ENCODE results near the gene IRF5. TPM values are rescaled to one million over a fixed set of nuclear protein-coding genes. Genes with fewer than 3 reads are reported as not detected.

Gene IRF5
- total and polyA plus RNA-seq, 10 of the 15 experiments (the other 5 are each of a cell fraction or from before 2014, with no cell fraction given) = 5.4 to 90.3 (median 61.7) TPM

- intact Hi-C loops (cut with micrococcal nuclease; ENCODE audit: unreplicated experiment) = loop anchor here (2.0 to 10.0 kb wide), 3 partner anchors 119 to 679 kb away; partner anchors contain the start of genes NRF1, TNPO3 and TSPAN33
Measured at GRCh38 chr7:128935342-128935730, 2.4 kb upstream of the IRF5 start.

DNA sequence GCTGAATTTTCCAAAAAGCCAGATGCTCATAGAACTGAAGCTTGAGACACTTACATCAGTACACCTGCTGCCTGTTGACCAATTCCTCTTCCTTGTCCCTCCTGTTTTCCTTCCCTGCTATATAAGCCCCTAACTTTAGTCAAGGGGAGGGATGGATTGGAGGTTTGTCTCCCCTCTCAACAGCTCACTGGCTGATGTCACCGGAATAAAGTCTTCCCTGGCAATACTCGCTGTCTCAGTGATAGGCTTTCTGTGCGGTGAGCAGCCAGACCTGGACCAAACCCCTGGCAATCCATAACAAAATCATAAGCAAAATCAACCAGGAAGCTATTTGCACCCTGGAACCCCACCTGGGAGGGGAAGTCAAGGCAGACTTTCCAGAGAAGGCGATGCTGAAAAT lies 929 bp upstream of the IRF5 start:
- no peak for TF ChIP-seq SP1 (IDR thresholded peaks at IDR 0.05; ENCODE audit: low read depth, low read length)
- no peak for TF ChIP-seq PAX8 (IDR thresholded peaks at IDR 0.05)
- TF ChIP-seq, protein P1, sequence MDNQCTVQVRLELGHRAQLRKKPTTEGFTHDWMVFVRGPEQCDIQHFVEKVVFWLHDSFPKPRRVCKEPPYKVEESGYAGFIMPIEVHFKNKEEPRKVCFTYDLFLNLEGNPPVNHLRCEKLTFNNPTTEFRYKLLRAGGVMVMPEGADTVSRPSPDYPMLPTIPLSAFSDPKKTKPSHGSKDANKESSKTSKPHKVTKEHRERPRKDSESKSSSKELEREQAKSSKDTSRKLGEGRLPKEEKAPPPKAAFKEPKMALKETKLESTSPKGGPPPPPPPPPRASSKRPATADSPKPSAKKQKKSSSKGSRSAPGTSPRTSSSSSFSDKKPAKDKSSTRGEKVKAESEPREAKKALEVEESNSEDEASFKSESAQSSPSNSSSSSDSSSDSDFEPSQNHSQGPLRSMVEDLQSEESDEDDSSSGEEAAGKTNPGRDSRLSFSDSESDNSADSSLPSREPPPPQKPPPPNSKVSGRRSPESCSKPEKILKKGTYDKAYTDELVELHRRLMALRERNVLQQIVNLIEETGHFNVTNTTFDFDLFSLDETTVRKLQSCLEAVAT (IDR thresholded peaks at IDR 0.05) = 0 out of 2 replicates have a peak, but pooled peaks have one; percentile 67
- no peak for TF ChIP-seq CBX3 (IDR thresholded peaks at IDR 0.05; ENCODE audit: borderline replicate concordance, low read depth)
- TSS peak; percentile 39 for BruUV-seq (replicated peaks)
- Histone ChIP-seq H2AFZ (ENCODE audit: control insufficient read depth, low read depth, low read length) (no peak overlapping the region), H3K27ac (ENCODE audit: control insufficient read depth, insufficient read depth) (peak overlapping the region; percentile 96), H3K27me3 (replicated peaks in 1 of 2; ENCODE audit: control insufficient read depth in 2 of 2, insufficient read depth in 2 of 2, low read length in 1 of 2) (no peaks in the 10 kb centered on the region), H3K4me3 (peak overlapping the region; percentile 82), H3K4me1 (ENCODE audit: control insufficient read depth, insufficient read depth, low read length) (peaks cover 58% of the 10 kb centered on the region), H3K36me3 (ENCODE audit: control insufficient read depth in 2 of 2, insufficient read depth in 2 of 2, low read length in 1 of 2) (no peaks in the 10 kb centered on the region), H3K79me2 (ENCODE audit: control insufficient read depth, insufficient read depth, low read length) (peaks cover 79% of the 10 kb centered on the region), H4K20me1 (ENCODE audit: control insufficient read depth, insufficient read depth) (no peaks in the 10 kb centered on the region), H3K4me2 (ENCODE audit: control insufficient read depth, insufficient read depth) (peak overlapping the region; percentile 98), H3K9ac (ENCODE audit: control insufficient read depth, insufficient read depth, low read length) (peak overlapping the region; percentile 97), H3K9me3 (replicated peaks; ENCODE audit: control insufficient read depth, insufficient read depth, low read length) (no peaks in the 10 kb centered on the region)
- intact Hi-C loops (cut with micrococcal nuclease; ENCODE audit: unreplicated experiment) = loop anchor here (10.0 kb wide), 2 partner anchors 208 to 678 kb away; partner anchors contain the start of genes NRF1 and TSPAN33
- ATAC-seq = no peak
- ChIA-PET RAD21 (ENCODE audit: unreplicated experiment) (interaction anchor here (0.7 to 2.5 kb wide), 5 partner anchors 13 to 155 kb away, joined by 3 to 8 read pairs (median 4); no protein-coding TSS in a partner anchor), SMC1A (ENCODE audit: uncharacterized antibody, unreplicated experiment) (interaction anchor here (0.7 to 3.1 kb wide), 10 partner anchors 16 to 155 kb away, joined by 3 to 11 read pairs (median 4); no protein-coding TSS in a partner anchor), POLR2A (interaction anchor here (0.6 to 2.3 kb wide), 9 partner anchors 22 to 200 kb away, joined by 3 to 7 read pairs (median 3); no protein-coding TSS in a partner anchor), CTCF (interaction anchor here (1.1 to 2.4 kb wide), 6 partner anchors 22 to 155 kb away, joined by 3 to 10 read pairs (median 4); no protein-coding TSS in a partner anchor)
- DNase-seq (ENCODE audit: low read depth, low spot score) = no peak
- WGBS (ENCODE audit: insufficient coverage, insufficient replicate concordance, low lambda C conversion rate, missing lambda C conversion rate) = 73% methylated on average over 4 of the region's 4 CpGs
- no peak for FAIRE-seq
- in situ Hi-C loops (cut with MboI) = no loop called here

More at GRCh38 chr7:128935342-128935730, 2.4 kb upstream of the IRF5 start:
- Histone ChIP-seq H3K9ac (ENCODE audit: control insufficient read depth, insufficient read depth, low read length) (peak overlapping the region; percentile 97), H3K27me3 (replicated peaks in 1 of 2; ENCODE audit: control insufficient read depth in 2 of 2, insufficient read depth in 2 of 2, low read length in 1 of 2) (no peaks in the 10 kb centered on the region), H3K79me2 (ENCODE audit: control insufficient read depth, insufficient read depth, low read length) (peaks cover 66% of the 10 kb centered on the region), H3K4me3 (peak overlapping the region; percentile 58), H3K36me3 (ENCODE audit: control insufficient read depth in 2 of 2, insufficient read depth in 2 of 2, low read length in 1 of 2) (no peaks in the 10 kb centered on the region), H3K27ac (ENCODE audit: control insufficient read depth, insufficient read depth) (peak overlapping the region; percentile 96), H2AFZ (ENCODE audit: control insufficient read depth, low read depth, low read length) (no peak overlapping the region; the same call in 1 of the 2 replicates), H3K9me3 (replicated peaks; ENCODE audit: control insufficient read depth, insufficient read depth, low read length) (no peaks in the 10 kb centered on the region), H3K4me1 (ENCODE audit: control insufficient read depth, insufficient read depth, low read length) (peaks cover 54% of the 10 kb centered on the region), H4K20me1 (ENCODE audit: control insufficient read depth, insufficient read depth) (no peaks in the 10 kb centered on the region), H3K4me2 (ENCODE audit: control insufficient read depth, insufficient read depth) (peak overlapping the region; percentile 96)
- ChIA-PET CTCF (interaction anchor here (1.0 kb wide), 1 partner anchor 73 kb away, joined by 4 read pairs; the partner anchor contains the start of gene ATP6V1F), RAD21 (ENCODE audit: unreplicated experiment) (interaction anchor here (0.6 to 3.6 kb wide), 6 partner anchors 20 to 229 kb away, joined by 3 to 25 read pairs (median 6); partner anchors contain the start of gene KCP), SMC1A (ENCODE audit: uncharacterized antibody, unreplicated experiment) (interaction anchor here (1.3 to 3.1 kb wide), 5 partner anchors 15 to 156 kb away, joined by 3 to 12 read pairs (median 4); no protein-coding TSS in a partner anchor), POLR2A (interaction anchor here (0.9 to 2.3 kb wide), 5 partner anchors 18 to 231 kb away, joined by 3 to 9 read pairs (median 3); no protein-coding TSS in a partner anchor)
- DNase-seq (ENCODE audit: low read depth, low spot score) (no peak), FAIRE-seq (no peak), ATAC-seq (no peak)
- TSS peak; percentile 60 for BruUV-seq (replicated peaks)
- in situ Hi-C loops (cut with MboI) = no loop called here
- no peak for TF ChIP-seq BHLHE40 (IDR thresholded peaks at IDR 0.05; ENCODE audit: borderline replicate concordance in 1 of 2, low read depth in 2 of 2, low read length in 1 of 2)
- no peak for TF ChIP-seq STAT1 (conservative IDR thresholded peaks at IDR 0.05)
- no peak for TF ChIP-seq CBX5 (IDR thresholded peaks at IDR 0.05; ENCODE audit: low read depth)
- TF ChIP-seq POLR2AphosphoS5 (IDR thresholded peaks at IDR 0.05; ENCODE audit: low read length) = peak; percentile 18; the same call in 1 of the 2 replicates
- TF ChIP-seq FOXK2 (IDR thresholded peaks at IDR 0.05) = no peak
- TF ChIP-seq CBFB (IDR thresholded peaks at IDR 0.05; ENCODE audit: low read depth) = no peak
- no peak for TF ChIP-seq ZNF384 (IDR thresholded peaks at IDR 0.05; ENCODE audit: borderline replicate concordance, low read depth, low read length)
- no peak for TF ChIP-seq SIN3A (IDR thresholded peaks at IDR 0.05; ENCODE audit: low read depth, low read length)
- TF ChIP-seq IKZF2 (IDR thresholded peaks at IDR 0.05) = 0 out of 4 replicates have a peak, but pooled peaks of 1 of the 2 experiments have one; percentile 0
- TF ChIP-seq EED (IDR thresholded peaks at IDR 0.05; ENCODE audit: low read depth) = no peak
- 68% methylated on average over 6 of the region's 6 CpGs for WGBS (ENCODE audit: insufficient coverage, insufficient replicate concordance, low lambda C conversion rate, missing lambda C conversion rate)
